Liver (tissue), 9 donors: Measurements from ENCODE around the gene SERP2. TPM values are rescaled to one million over a fixed set of nuclear protein-coding genes. Genes with fewer than 3 reads are reported as not detected.

ENCODE experiments used
- DNase-seq: peaks from one replicate; pipeline ENCODE4 v3.0.0-alpha.2; 2017; ENCODE audit warnings: low spot score
- H3K27ac ChIP-seq, 2 donors: one replicate each; pipeline ENCODE4 v1.7.0; 2013; ENCODE audit warnings: inconsistent platforms in 2 of 2, low read length in 2 of 2, control low read depth in 1 of 2, low read depth in 1 of 2, mild to moderate bottlenecking in 1 of 2
- H3K27me3 ChIP-seq, 4 donors: one replicate each; pipeline versions ENCODE4 v1.6.1 to v1.7.0; 2013; ENCODE audit warnings: low read length in 3 of 4, inconsistent platforms in 1 of 4, mild to moderate bottlenecking in 1 of 4, moderate library complexity in 1 of 4; ENCODE audit not compliant: control insufficient read depth in 4 of 4, insufficient read depth in 4 of 4
- H3K36me3 ChIP-seq, 4 donors: one replicate each; pipeline versions ENCODE4 v1.6.1 to v1.7.0; 2013; ENCODE audit warnings: low read length in 3 of 4, mild to moderate bottlenecking in 3 of 4, low read depth in 1 of 4, moderate library complexity in 1 of 4; ENCODE audit not compliant: control insufficient read depth in 4 of 4, insufficient read depth in 3 of 4
- H3K4me1 ChIP-seq, 4 donors: one replicate each; pipeline versions ENCODE4 v1.6.1 to v1.7.0; 2013; ENCODE audit warnings: low read length in 3 of 4, mild to moderate bottlenecking in 3 of 4, moderate library complexity in 1 of 4; ENCODE audit not compliant: control insufficient read depth in 4 of 4, insufficient read depth in 4 of 4
- H3K4me3 ChIP-seq, 3 donors: one replicate each; pipeline versions ENCODE4 v1.6.1 to v1.7.0; 2013; ENCODE audit warnings: low read length in 3 of 3, control low read depth in 1 of 3, low read depth in 1 of 3, mild to moderate bottlenecking in 1 of 3
- H3K9ac ChIP-seq, 2 donors: one replicate each; pipeline ENCODE4 v1.7.0; 2013; ENCODE audit warnings: low read length in 2 of 2, mild to moderate bottlenecking in 2 of 2, moderate library complexity in 2 of 2, control low read depth in 1 of 2, low read depth in 1 of 2
- H3K9me3 ChIP-seq, 4 donors: one replicate each; pipeline versions ENCODE4 v1.6.1 to v1.7.0; 2013; ENCODE audit warnings: low read length in 3 of 4; ENCODE audit not compliant: control insufficient read depth in 4 of 4
- ATF3 ChIP-seq: IDR thresholded peaks from 2 replicates; pipeline ENCODE4 v1.6.1; 2016; ENCODE audit warnings: antibody characterized with exemption
- EGR1 ChIP-seq, 2 donors: IDR thresholded peaks; 2 replicates each; pipeline ENCODE4 v1.6.1; 2016 to 2018; ENCODE audit warnings: antibody characterized with exemption in 2 of 2, low read depth in 2 of 2
- FOXA1 ChIP-seq: IDR thresholded peaks from 2 replicates; pipeline ENCODE4 v1.6.1; 2016; ENCODE audit warnings: antibody characterized with exemption
- FOXA2 ChIP-seq: IDR thresholded peaks from 2 replicates; pipeline ENCODE4 v1.6.1; 2016; ENCODE audit warnings: antibody characterized with exemption
- GABPA ChIP-seq, 2 donors: IDR thresholded peaks in 1 of 2; conservative IDR thresholded peaks in 1 of 2; 2 replicates each; pipeline ENCODE4 v1.6.1; 2016; ENCODE audit warnings: antibody characterized with exemption in 2 of 2, mild to moderate bottlenecking in 1 of 2, moderate library complexity in 1 of 2
- HNF4A ChIP-seq, 2 donors: conservative IDR thresholded peaks; 2 replicates each; pipeline ENCODE4 v1.6.1; 2016; ENCODE audit warnings: antibody characterized with exemption in 2 of 2, mild to moderate bottlenecking in 2 of 2
- HNF4G ChIP-seq: IDR thresholded peaks from 2 replicates; pipeline ENCODE4 v1.6.1; 2016; ENCODE audit warnings: antibody characterized with exemption
- JUND ChIP-seq, 2 donors: IDR thresholded peaks; 2 replicates each; pipeline ENCODE4 v1.6.1; 2016; ENCODE audit warnings: antibody characterized with exemption in 2 of 2
- NR2F2 ChIP-seq: IDR thresholded peaks from 2 replicates; pipeline ENCODE4 v1.6.1; 2016; ENCODE audit warnings: antibody characterized with exemption
- RAD21 ChIP-seq, 2 donors: IDR thresholded peaks; 2 replicates each; pipeline ENCODE4 v1.6.1; 2016; ENCODE audit warnings: antibody characterized with exemption in 2 of 2, mild to moderate bottlenecking in 2 of 2
- REST ChIP-seq: IDR thresholded peaks from 2 replicates; pipeline ENCODE4 v1.6.1; 2016; ENCODE audit warnings: antibody characterized with exemption, mild to moderate bottlenecking
- RXRA ChIP-seq, 2 donors: IDR thresholded peaks; 2 replicates each; pipeline ENCODE4 v1.6.1; 2017 to 2018; ENCODE audit warnings: antibody characterized with exemption in 2 of 2, mild to moderate bottlenecking in 1 of 2
- SP1 ChIP-seq: IDR thresholded peaks from 2 replicates; pipeline ENCODE4 v1.6.1; 2018; ENCODE audit warnings: antibody characterized with exemption, mild to moderate bottlenecking
- TAF1 ChIP-seq: conservative IDR thresholded peaks from 2 replicates; pipeline ENCODE4 v1.6.1; 2016; ENCODE audit warnings: antibody characterized with exemption, mild to moderate bottlenecking
- YY1 ChIP-seq: IDR thresholded peaks from 2 replicates; pipeline ENCODE4 v1.6.1; 2016; ENCODE audit warnings: antibody characterized with exemption, mild to moderate bottlenecking
- WGBS: extraction: QIAGEN DNeasy Blood & Tissue Kit; methylation state at CpG from one replicate; pipeline ENCODE4 v1.1.7; 2013; 5-methylcytosine and 5-hydroxymethylcytosine counted together
- polyA plus RNA-seq, 2 donors: library from polyadenylated mRNA; stranded (reverse) in 1 of 2; unstranded in 1 of 2; fragments of 200-250 nt in 1 of 2; fragments of >200 nt in 1 of 2; fragmentation: Nextera tagmentation in 1 of 2; extraction: Ambion mirVana in 1 of 2; gene quantifications; one replicate each; pipeline versions ENCODE4 v1.2.1 to v1.2.3, GENCODE V29; 2013 to 2015
- total RNA-seq, 2 donors: library from RNA; depleted of rRNA; stranded (reverse); fragments of >200 nt; gene quantifications; one replicate each; pipeline ENCODE4 v1.2.3, GENCODE V29; 2014
- TF ChIP-seq, protein P1 (sequence below): IDR thresholded peaks from 2 replicates; pipeline ENCODE4 v1.6.1; 2016; ENCODE audit warnings: antibody characterized with exemption
- TF ChIP-seq, protein P2 (sequence below): fragments of 150-350 bp; IDR thresholded peaks from 2 replicates; pipeline ENCODE4 v1.5.1; 2017; ENCODE audit warnings: improper control_type of control experiment, low read depth, low read length; ENCODE audit not compliant: missing input control
- TF ChIP-seq, protein P3 (sequence below): IDR thresholded peaks from 2 replicates; pipeline ENCODE4 v1.6.1; 2016; ENCODE audit warnings: antibody characterized with exemption
- donor health status: healthy.
- donor health status: healthy.
- donor health status: healthy.
- donor health status: healthy.
- donor health status: healthy.

SERP2 gene
- total and polyA plus RNA-seq, 4 donors: 2.0 to 4.6 (median 3.6) TPM

GRCh38 chr13:44398606-44399005 is 25.0 kb downstream of the SERP2 start (continued):
- no peak for TF ChIP-seq HNF4A (conservative IDR thresholded peaks at IDR 0.05)

- Histone ChIP-seq H3K27ac (no peak overlapping the region), H3K27me3 (no peaks in the 10 kb centered on the region), H3K4me3 (no peak overlapping the region), H3K9ac (no peak overlapping the region), H3K9me3 (no peaks in the 10 kb centered on the region), H3K4me1 (peaks cover 7 to 43% (median 29%) of the 10 kb centered on the region in 4 donors), H3K36me3 (no peaks in the 10 kb centered on the region)
- no peak for DNase-seq
- 39% methylated on average over 3 of the region's 3 CpGs for WGBS
- TF ChIP-seq SP1 (no peak), TAF1 (no peak), FOXA2 (no peak), RAD21 (IDR thresholded peaks at IDR 0.05) (no peak), NR2F2 (no peak), GABPA (IDR thresholded peaks at IDR 0.05 in 1 of 2, conservative IDR thresholded peaks at IDR 0.05 in 1 of 2) (no peak), HNF4A (conservative IDR thresholded peaks at IDR 0.05) (no peak), ATF3 (no peak), EGR1 (IDR thresholded peaks at IDR 0.05; ENCODE audit: low read depth in 2 of 2) (no peak), JUND (IDR thresholded peaks at IDR 0.05) (no peak), RXRA (IDR thresholded peaks at IDR 0.05) (no peak)
- TF ChIP-seq, protein P1, sequence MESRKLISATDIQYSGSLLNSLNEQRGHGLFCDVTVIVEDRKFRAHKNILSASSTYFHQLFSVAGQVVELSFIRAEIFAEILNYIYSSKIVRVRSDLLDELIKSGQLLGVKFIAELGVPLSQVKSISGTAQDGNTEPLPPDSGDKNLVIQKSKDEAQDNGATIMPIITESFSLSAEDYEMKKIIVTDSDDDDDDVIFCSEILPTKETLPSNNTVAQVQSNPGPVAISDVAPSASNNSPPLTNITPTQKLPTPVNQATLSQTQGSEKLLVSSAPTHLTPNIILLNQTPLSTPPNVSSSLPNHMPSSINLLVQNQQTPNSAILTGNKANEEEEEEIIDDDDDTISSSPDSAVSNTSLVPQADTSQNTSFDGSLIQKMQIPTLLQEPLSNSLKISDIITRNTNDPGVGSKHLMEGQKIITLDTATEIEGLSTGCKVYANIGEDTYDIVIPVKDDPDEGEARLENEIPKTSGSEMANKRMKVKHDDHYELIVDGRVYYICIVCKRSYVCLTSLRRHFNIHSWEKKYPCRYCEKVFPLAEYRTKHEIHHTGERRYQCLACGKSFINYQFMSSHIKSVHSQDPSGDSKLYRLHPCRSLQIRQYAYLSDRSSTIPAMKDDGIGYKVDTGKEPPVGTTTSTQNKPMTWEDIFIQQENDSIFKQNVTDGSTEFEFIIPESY: no peak
- TF ChIP-seq, protein P2, sequence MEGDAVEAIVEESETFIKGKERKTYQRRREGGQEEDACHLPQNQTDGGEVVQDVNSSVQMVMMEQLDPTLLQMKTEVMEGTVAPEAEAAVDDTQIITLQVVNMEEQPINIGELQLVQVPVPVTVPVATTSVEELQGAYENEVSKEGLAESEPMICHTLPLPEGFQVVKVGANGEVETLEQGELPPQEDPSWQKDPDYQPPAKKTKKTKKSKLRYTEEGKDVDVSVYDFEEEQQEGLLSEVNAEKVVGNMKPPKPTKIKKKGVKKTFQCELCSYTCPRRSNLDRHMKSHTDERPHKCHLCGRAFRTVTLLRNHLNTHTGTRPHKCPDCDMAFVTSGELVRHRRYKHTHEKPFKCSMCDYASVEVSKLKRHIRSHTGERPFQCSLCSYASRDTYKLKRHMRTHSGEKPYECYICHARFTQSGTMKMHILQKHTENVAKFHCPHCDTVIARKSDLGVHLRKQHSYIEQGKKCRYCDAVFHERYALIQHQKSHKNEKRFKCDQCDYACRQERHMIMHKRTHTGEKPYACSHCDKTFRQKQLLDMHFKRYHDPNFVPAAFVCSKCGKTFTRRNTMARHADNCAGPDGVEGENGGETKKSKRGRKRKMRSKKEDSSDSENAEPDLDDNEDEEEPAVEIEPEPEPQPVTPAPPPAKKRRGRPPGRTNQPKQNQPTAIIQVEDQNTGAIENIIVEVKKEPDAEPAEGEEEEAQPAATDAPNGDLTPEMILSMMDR: no peak
- TF ChIP-seq, protein P3, sequence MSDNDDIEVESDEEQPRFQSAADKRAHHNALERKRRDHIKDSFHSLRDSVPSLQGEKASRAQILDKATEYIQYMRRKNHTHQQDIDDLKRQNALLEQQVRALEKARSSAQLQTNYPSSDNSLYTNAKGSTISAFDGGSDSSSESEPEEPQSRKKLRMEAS: no peak
Measured at GRCh38 chr13:44399074-44399473, 25.4 kb downstream of the SERP2 start.

DNA sequence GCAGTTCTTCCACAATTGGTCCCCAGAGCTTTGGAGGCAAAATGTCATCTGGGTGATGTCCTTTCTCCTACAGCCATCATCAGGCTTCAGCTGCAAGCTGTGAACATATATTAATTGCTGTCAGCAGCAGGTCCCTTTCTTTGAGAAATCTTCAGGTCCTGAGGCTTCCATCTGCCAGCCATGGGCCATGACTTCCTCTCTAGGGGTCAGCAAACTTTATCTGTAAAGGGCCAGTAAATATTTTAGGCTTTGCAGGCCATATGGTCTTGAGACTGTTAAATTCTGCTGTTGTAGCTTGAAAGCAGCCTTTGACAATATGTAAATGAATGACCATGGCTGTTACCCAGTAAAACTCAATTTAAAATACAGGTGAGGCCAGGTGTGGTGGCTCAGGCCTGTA is 27.1 kb downstream of the SERP2 start:
- Histone ChIP-seq H3K9ac (no peak overlapping the region), H3K9me3 (no peaks in the 10 kb centered on the region), H3K4me3 (no peak overlapping the region), H3K4me1 (peaks cover 7 to 45% (median 30%) of the 10 kb centered on the region in 4 donors), H3K27ac (no peak overlapping the region), H3K36me3 (no peaks in the 10 kb centered on the region), H3K27me3 (no peaks in the 10 kb centered on the region)
- DNase-seq: no peak
- TF ChIP-seq TAF1: no peak
- TF ChIP-seq EGR1 (IDR thresholded peaks at IDR 0.05; ENCODE audit: low read depth in 2 of 2): no peak
- TF ChIP-seq YY1: no peak
- TF ChIP-seq HNF4G: no peak
- TF ChIP-seq JUND (IDR thresholded peaks at IDR 0.05): no peak
- TF ChIP-seq ATF3: no peak
- no peak for TF ChIP-seq RXRA (IDR thresholded peaks at IDR 0.05)
- TF ChIP-seq, protein P2: no peak
- TF ChIP-seq FOXA2: no peak
- no peak for TF ChIP-seq SP1
- TF ChIP-seq GABPA (IDR thresholded peaks at IDR 0.05 in 1 of 2, conservative IDR thresholded peaks at IDR 0.05 in 1 of 2): no peak
- TF ChIP-seq, protein P3: no peak
- no peak for TF ChIP-seq NR2F2
- no peak for TF ChIP-seq FOXA1
- no peak for TF ChIP-seq HNF4A (conservative IDR thresholded peaks at IDR 0.05)
- TF ChIP-seq REST: no peak
